IMR-90 (cell line): ENCODE data around the gene GPR32. TPM values are rescaled to one million over a fixed set of nuclear protein-coding genes. Genes with fewer than 3 reads are reported as not detected.

Source experiments
- ATAC-seq: fragments of 200-7000 bp; cut with Tn5 transposase; 2 replicates; pipeline ENCODE4 v1.9.1; 2020; ENCODE audit warnings: low read depth, mild to moderate bottlenecking, moderate library complexity
- BruUV-seq: library from RNA; stranded (reverse); fragments of 400-500 nt; replicated peaks from 2 replicates; lab custom pipeline; 2021; lab: Mats Ljungman, UMichigan
- CTCF ChIA-PET: fragments of 300-600 bp; formaldehyde crosslinking; extraction: SDS; loops from one replicate; lab custom pipeline; 2021; ENCODE audit warnings: antibody characterized with exemption; lab: Yijun Ruan, JAX
- POLR2A ChIA-PET: fragments of 300-600 bp; sonication (Branson Sonifier 250); formaldehyde crosslinking; loops from one replicate; lab custom pipeline; 2022; ENCODE audit warnings: antibody characterized with exemption; ENCODE audit not compliant: unreplicated experiment; lab: Charles Lee
- DNase-seq: peaks from one replicate; pipeline ENCODE4 v3.0.0; 2013
- H2AFZ ChIP-seq: replicated peaks from 2 replicates; pipeline ENCODE3; 2013; ENCODE audit warnings: low read length, mild to moderate bottlenecking; ENCODE audit not compliant: poor library complexity
- H2AK5ac ChIP-seq: 2 replicates; pipeline ENCODE4 v1.6.1; 2013; ENCODE audit warnings: low read depth, low read length, inconsistent platforms
- H2AK9ac ChIP-seq: replicated peaks from 2 replicates; pipeline ENCODE3; 2013; ENCODE audit warnings: mild to moderate bottlenecking, low read depth, low read length, moderate library complexity; ENCODE audit not compliant: poor library complexity
- H2BK120ac ChIP-seq: 2 replicates; pipeline ENCODE4 v1.6.1; 2013; ENCODE audit warnings: low read depth, low read length, inconsistent platforms
- H2BK15ac ChIP-seq: 3 replicates; pipeline ENCODE4 v1.6.1; 2013; ENCODE audit warnings: low read depth, low read length, inconsistent platforms
- H2BK20ac ChIP-seq: 2 replicates; pipeline ENCODE4 v1.6.1; 2013; ENCODE audit warnings: low read depth, mild to moderate bottlenecking, inconsistent platforms, low read length, moderate library complexity
- H2BK5ac ChIP-seq: 2 replicates; pipeline ENCODE4 v1.6.1; 2013; ENCODE audit warnings: mild to moderate bottlenecking, low read depth, low read length, inconsistent platforms; ENCODE audit not compliant: poor library complexity, severe bottlenecking
- H3K14ac ChIP-seq: replicated peaks from 2 replicates; pipeline ENCODE4 v1.6.1; 2013; ENCODE audit warnings: low read depth, low read length, inconsistent platforms
- H3K18ac ChIP-seq: 2 replicates; pipeline ENCODE4 v1.6.1; 2013; ENCODE audit warnings: low read depth, low read length, control low read depth
- H3K23ac ChIP-seq: 2 replicates; pipeline ENCODE4 v1.6.1; 2013; ENCODE audit warnings: low read depth, low read length, inconsistent platforms
- H3K27ac ChIP-seq: 2 replicates; pipeline ENCODE4 v1.5.1; 2013; ENCODE audit warnings: mild to moderate bottlenecking, control low read depth, low read length; ENCODE audit not compliant: insufficient read depth
- H3K27me3 ChIP-seq: 2 replicates; pipeline ENCODE4 v1.6.1; 2013; ENCODE audit warnings: low read length; ENCODE audit not compliant: control insufficient read depth, insufficient read depth
- H3K36me3 ChIP-seq: 2 replicates; pipeline ENCODE4 v1.6.1; 2013; ENCODE audit warnings: low read length, mixed read lengths; ENCODE audit not compliant: control insufficient read depth, insufficient read depth
- H3K4ac ChIP-seq: 2 replicates; pipeline ENCODE4 v1.6.1; 2013; ENCODE audit warnings: low read depth, low read length, inconsistent platforms
- H3K4me1 ChIP-seq: 2 replicates; pipeline ENCODE4 v1.6.1; 2013; ENCODE audit warnings: low read length, mixed read lengths; ENCODE audit not compliant: control insufficient read depth, insufficient read depth
- H3K4me2 ChIP-seq: 2 replicates; pipeline ENCODE4 v1.6.1; 2013; ENCODE audit warnings: low read depth, mild to moderate bottlenecking, control low read depth, low read length, moderate library complexity
- H3K4me3 ChIP-seq: 2 replicates; pipeline ENCODE4 v1.5.1; 2013; ENCODE audit warnings: low read depth, mild to moderate bottlenecking, control low read depth, low read length, moderate library complexity; ENCODE audit not compliant: insufficient read depth
- H3K56ac ChIP-seq: 2 replicates; pipeline ENCODE4 v1.6.1; 2013; ENCODE audit warnings: low read length, inconsistent platforms; ENCODE audit not compliant: insufficient read depth; ENCODE audit errors: extremely low read depth
- H3K79me1 ChIP-seq, 2 experiments: 2 replicates each; pipeline ENCODE4 v1.6.1; 2013; ENCODE audit warnings: low read length in 2 of 2, inconsistent platforms in 1 of 2, low read depth in 1 of 2
- H3K9ac ChIP-seq: 2 replicates; pipeline ENCODE4 v1.6.1; 2013; ENCODE audit warnings: low read depth, low read length, control low read depth
- H3K9me1 ChIP-seq: 2 replicates; pipeline ENCODE4 v1.6.1; 2013; ENCODE audit warnings: low read length, inconsistent platforms; ENCODE audit not compliant: insufficient read depth
- H3K9me3 ChIP-seq: 2 replicates; pipeline ENCODE4 v1.6.1; 2013; ENCODE audit warnings: low read length; ENCODE audit not compliant: control insufficient read depth, insufficient read depth
- H4K20me1 ChIP-seq: 2 replicates; pipeline ENCODE4 v1.6.1; 2013; ENCODE audit warnings: low read length, inconsistent platforms; ENCODE audit not compliant: insufficient read depth
- H4K5ac ChIP-seq: 2 replicates; pipeline ENCODE4 v1.6.1; 2013; ENCODE audit warnings: mild to moderate bottlenecking, low read depth, low read length, control low read depth
- H4K8ac ChIP-seq, 2 experiments: 2 replicates each; pipeline ENCODE4 v1.6.1; 2013; ENCODE audit warnings: low read depth in 2 of 2, low read length in 2 of 2, control low read depth in 1 of 2, inconsistent platforms in 1 of 2
- H4K91ac ChIP-seq: 2 replicates; pipeline ENCODE4 v1.6.1; 2013; ENCODE audit warnings: low read depth, low read length, inconsistent platforms; ENCODE audit not compliant: insufficient read depth
- BHLHE40 ChIP-seq: fragments of 150-350 bp; IDR thresholded peaks from 2 replicates; pipeline ENCODE4 v1.6.1; 2016; ENCODE audit warnings: mild to moderate bottlenecking, low read depth, low read length
- CEBPB ChIP-seq: IDR thresholded peaks from 2 replicates; pipeline ENCODE4 v1.6.1; 2012; ENCODE audit warnings: low read depth, low read length, improper control_type of control experiment
- CHD1 ChIP-seq: IDR thresholded peaks from 2 replicates; pipeline ENCODE4 v1.6.1; 2012; ENCODE audit warnings: low read depth, low read length, improper control_type of control experiment
- FOS ChIP-seq: fragments of 150-350 bp; IDR thresholded peaks from 2 replicates; pipeline ENCODE4 v1.6.1; 2016; ENCODE audit warnings: low read depth, low read length
- MAFK ChIP-seq: IDR thresholded peaks from 2 replicates; pipeline ENCODE4 v1.6.1; 2012; ENCODE audit warnings: low read depth, low read length, improper control_type of control experiment
- MAZ ChIP-seq: IDR thresholded peaks from 2 replicates; pipeline ENCODE4 v1.6.1; 2012; ENCODE audit warnings: low read depth, mild to moderate bottlenecking, low read length, improper control_type of control experiment, moderate library complexity, borderline replicate concordance
- MXI1 ChIP-seq: IDR thresholded peaks from 2 replicates; pipeline ENCODE4 v1.6.1; 2012; ENCODE audit warnings: low read depth, mild to moderate bottlenecking, low read length, moderate library complexity, borderline replicate concordance
- NFE2L2 ChIP-seq: fragments of 150-350 bp; IDR thresholded peaks from 2 replicates; pipeline ENCODE4 v1.6.1; 2016; ENCODE audit warnings: low read depth, mild to moderate bottlenecking, low read length
- POLR2A ChIP-seq: IDR thresholded peaks from 2 replicates; pipeline ENCODE4 v1.6.1; 2012; ENCODE audit warnings: mild to moderate bottlenecking, low read depth, low read length
- RAD21 ChIP-seq: IDR thresholded peaks from 2 replicates; pipeline ENCODE4 v1.6.1; 2012; ENCODE audit warnings: low read length, improper control_type of control experiment
- RCOR1 ChIP-seq: IDR thresholded peaks from 2 replicates; pipeline ENCODE4 v1.6.1; 2012; ENCODE audit warnings: mild to moderate bottlenecking, low read length, improper control_type of control experiment; ENCODE audit not compliant: insufficient replicate concordance
- RFX5 ChIP-seq: IDR thresholded peaks from 2 replicates; pipeline ENCODE4 v1.8.0; 2012; ENCODE audit warnings: low read depth, mild to moderate bottlenecking, low read length, moderate library complexity
- SMC3 ChIP-seq: fragments of 150-350 bp; IDR thresholded peaks from 2 replicates; pipeline ENCODE4 v1.6.1; 2016; ENCODE audit warnings: low read depth, mild to moderate bottlenecking, antibody characterized with exemption, low read length, moderate library complexity
- USF2 ChIP-seq: fragments of 150-350 bp; IDR thresholded peaks from 2 replicates; pipeline ENCODE4 v1.6.1; 2017; ENCODE audit warnings: mild to moderate bottlenecking, antibody characterized with exemption, low read length, low read depth
- WGBS, 2 experiments: methylation state at CpG; one replicate each; pipeline versions ENCODE4 v1.1.5 to v1.1.7; 2013; ENCODE audit warnings: missing lambda C conversion rate in 2 of 2; ENCODE audit not compliant: insufficient read length in 1 of 2; ENCODE audit errors: extremely low coverage in 2 of 2; 5-methylcytosine and 5-hydroxymethylcytosine counted together
- dilution Hi-C: fragments of 300-500 bp; cut with HindIII; formaldehyde crosslinking; loops from one replicate; pipeline ENCODE4 v1.14.3; 2018; ENCODE audit warnings: low sequenced_read_pairs; ENCODE audit not compliant: unreplicated experiment
- in situ Hi-C: fragments of 300-500 bp; cut with MboI; formaldehyde crosslinking; loops from 3 replicates; pipeline ENCODE4 v1.14.3; 2019; ENCODE audit warnings: low sequenced_read_pairs, inconsistent platforms, mixed read lengths
- intact Hi-C: fragments of 100-400 bp; cut with micrococcal nuclease; formaldehyde crosslinking; loops from 2 replicates; pipeline ENCODE4 v1.10.0; 2022
- polyA plus RNA-seq, 3 experiments: library from polyadenylated mRNA; depleted of rRNA; stranded (reverse); fragments of >200 nt; gene quantifications; 2 replicates each; pipeline ENCODE4 v1.2.3, GENCODE V29; 2012; ENCODE audit warnings: low replicate concordance in 1 of 3
- total RNA-seq: library from RNA; depleted of rRNA; stranded (reverse); fragments of >200 nt; gene quantifications from 2 replicates; pipeline ENCODE4 v1.2.3, GENCODE V29; 2012
- TF ChIP-seq, protein P1 (sequence below): fragments of 150-350 bp; IDR thresholded peaks from 2 replicates; pipeline ENCODE4 v1.6.1; 2016; ENCODE audit warnings: low read depth, mild to moderate bottlenecking, low read length, moderate library complexity, borderline replicate concordance
- TF ChIP-seq, protein P2 (sequence below): conservative IDR thresholded peaks from 2 replicates; pipeline ENCODE4 v1.5.1; 2012; ENCODE audit warnings: mild to moderate bottlenecking, low read depth, low read length, improper control_type of control experiment

The GPR32 gene
- total and polyA plus RNA-seq, 2 of the 4 experiments (the other 2 are of a cell fraction), result not detected

DNA sequence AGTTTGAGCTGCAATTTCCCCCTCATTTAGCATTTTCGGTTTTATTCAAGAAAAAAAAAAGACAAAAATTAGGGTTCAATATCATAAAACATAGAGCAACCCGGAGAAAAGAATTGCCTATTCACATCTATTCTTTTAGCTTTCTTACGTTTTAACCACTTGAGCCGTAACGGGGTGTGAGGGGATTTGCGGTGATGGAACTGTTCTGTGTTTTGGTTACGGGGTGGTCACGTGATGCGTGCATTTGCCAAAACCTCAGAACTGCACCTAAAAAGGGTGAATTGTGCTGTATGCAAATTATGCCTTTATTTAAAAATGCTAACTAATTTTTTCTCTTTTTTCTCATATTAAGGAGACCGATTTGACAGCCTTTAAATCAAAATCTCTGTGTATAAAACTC lies 25.0 kb upstream of the GPR32 start:
- DNase-seq, result no peak
- in situ Hi-C loops, result no loop called here
- no peaks in the 10 kb centered on the region for H3K79me1 ChIP-seq
- no peak overlapping the region for H3K4ac ChIP-seq
- no peak overlapping the region for H2AK5ac ChIP-seq
- dilution Hi-C loops, result no loop called here
- intact Hi-C loops, result no loop called here
- ATAC-seq, result no peak
- H3K9me3 ChIP-seq, result no peaks in the 10 kb centered on the region
- H4K20me1 ChIP-seq, result no peaks in the 10 kb centered on the region
- no peak overlapping the region for H2AFZ ChIP-seq
- ChIA-PET POLR2A (no interaction called here), CTCF (no interaction called here)
- H2AK9ac ChIP-seq, result no peak overlapping the region
- no peak overlapping the region for H3K4me2 ChIP-seq
- H3K4me3 ChIP-seq, result no peak overlapping the region
- no TSS peak for BruUV-seq
- H2BK120ac ChIP-seq, result no peak overlapping the region
- H3K36me3 ChIP-seq, result no peaks in the 10 kb centered on the region
- H2BK5ac ChIP-seq, result no peak overlapping the region
- no peak overlapping the region for H4K5ac ChIP-seq
- H2BK20ac ChIP-seq, result no peak overlapping the region
- TF ChIP-seq USF2 (no peak; the same call in 1 of the 2 replicates), MAFK (no peak), POLR2A (no peak), SMC3 (no peak), BHLHE40 (no peak), MXI1 (no peak), FOS (no peak), RAD21 (no peak), RCOR1 (no peak), RFX5 (no peak), MAZ (no peak), NFE2L2 (no peak), CEBPB (no peak), CHD1 (no peak)
- TF ChIP-seq, protein P1, sequence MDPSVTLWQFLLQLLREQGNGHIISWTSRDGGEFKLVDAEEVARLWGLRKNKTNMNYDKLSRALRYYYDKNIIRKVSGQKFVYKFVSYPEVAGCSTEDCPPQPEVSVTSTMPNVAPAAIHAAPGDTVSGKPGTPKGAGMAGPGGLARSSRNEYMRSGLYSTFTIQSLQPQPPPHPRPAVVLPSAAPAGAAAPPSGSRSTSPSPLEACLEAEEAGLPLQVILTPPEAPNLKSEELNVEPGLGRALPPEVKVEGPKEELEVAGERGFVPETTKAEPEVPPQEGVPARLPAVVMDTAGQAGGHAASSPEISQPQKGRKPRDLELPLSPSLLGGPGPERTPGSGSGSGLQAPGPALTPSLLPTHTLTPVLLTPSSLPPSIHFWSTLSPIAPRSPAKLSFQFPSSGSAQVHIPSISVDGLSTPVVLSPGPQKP, result no peak
- TF ChIP-seq, protein P2, sequence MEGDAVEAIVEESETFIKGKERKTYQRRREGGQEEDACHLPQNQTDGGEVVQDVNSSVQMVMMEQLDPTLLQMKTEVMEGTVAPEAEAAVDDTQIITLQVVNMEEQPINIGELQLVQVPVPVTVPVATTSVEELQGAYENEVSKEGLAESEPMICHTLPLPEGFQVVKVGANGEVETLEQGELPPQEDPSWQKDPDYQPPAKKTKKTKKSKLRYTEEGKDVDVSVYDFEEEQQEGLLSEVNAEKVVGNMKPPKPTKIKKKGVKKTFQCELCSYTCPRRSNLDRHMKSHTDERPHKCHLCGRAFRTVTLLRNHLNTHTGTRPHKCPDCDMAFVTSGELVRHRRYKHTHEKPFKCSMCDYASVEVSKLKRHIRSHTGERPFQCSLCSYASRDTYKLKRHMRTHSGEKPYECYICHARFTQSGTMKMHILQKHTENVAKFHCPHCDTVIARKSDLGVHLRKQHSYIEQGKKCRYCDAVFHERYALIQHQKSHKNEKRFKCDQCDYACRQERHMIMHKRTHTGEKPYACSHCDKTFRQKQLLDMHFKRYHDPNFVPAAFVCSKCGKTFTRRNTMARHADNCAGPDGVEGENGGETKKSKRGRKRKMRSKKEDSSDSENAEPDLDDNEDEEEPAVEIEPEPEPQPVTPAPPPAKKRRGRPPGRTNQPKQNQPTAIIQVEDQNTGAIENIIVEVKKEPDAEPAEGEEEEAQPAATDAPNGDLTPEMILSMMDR, result no peak
- no peak overlapping the region for H3K27ac ChIP-seq
- H3K18ac ChIP-seq, result no peak overlapping the region
- H3K9me1 ChIP-seq, result no peaks in the 10 kb centered on the region
- no peak overlapping the region for H3K9ac ChIP-seq
- no peak overlapping the region for H3K23ac ChIP-seq
- H4K8ac ChIP-seq, result no peak overlapping the region
- no peak overlapping the region for H4K91ac ChIP-seq
- no peak overlapping the region for H3K14ac ChIP-seq
- no peak overlapping the region for H2BK15ac ChIP-seq
- peaks cover 7% of the 10 kb centered on the region for H3K27me3 ChIP-seq
- no peaks in the 10 kb centered on the region for H3K4me1 ChIP-seq
- WGBS, 2 experiments, result no CpG with 5 or more reads among the region's 10 CpGs
- H3K56ac ChIP-seq, result no peak overlapping the region
